H9 (cell line): ENCODE data around the gene STRIP1. TPM values are rescaled to one million over a fixed set of nuclear protein-coding genes. Genes with fewer than 3 reads are reported as not detected.

Experiments used
- DNase-seq: peaks from one replicate; pipeline ENCODE4 v3.0.0-alpha.2; 2017
- H2AFZ ChIP-seq: one replicate; pipeline ENCODE4 v1.6.1; 2013; ENCODE audit warnings: mild to moderate bottlenecking, low read length, control low read depth, moderate library complexity
- H2AK5ac ChIP-seq: 2 replicates; pipeline ENCODE4 v1.6.1; 2013; ENCODE audit warnings: low read length, control low read depth, mixed read lengths; ENCODE audit not compliant: insufficient read length
- H2BK120ac ChIP-seq: one replicate; pipeline ENCODE4 v1.6.1; 2013; ENCODE audit warnings: low read depth, mild to moderate bottlenecking, low read length, control low read depth, inconsistent platforms; ENCODE audit not compliant: poor library complexity, severe bottlenecking
- H2BK12ac ChIP-seq: 2 replicates; pipeline ENCODE4 v1.6.1; 2013; ENCODE audit warnings: low read length, control low read depth, mixed read lengths, low read depth; ENCODE audit not compliant: insufficient read length
- H2BK15ac ChIP-seq: 2 replicates; pipeline ENCODE4 v1.6.1; 2013; ENCODE audit warnings: low read depth, low read length, control low read depth
- H2BK20ac ChIP-seq: one replicate; pipeline ENCODE4 v1.6.1; 2013; ENCODE audit warnings: low read depth, mild to moderate bottlenecking, low read length, control low read depth, inconsistent platforms; ENCODE audit not compliant: poor library complexity, severe bottlenecking
- H2BK5ac ChIP-seq: 2 replicates; pipeline ENCODE4 v1.6.1; 2013; ENCODE audit warnings: low read length, control low read depth, mixed read lengths; ENCODE audit not compliant: insufficient read length
- H3K14ac ChIP-seq: 2 replicates; pipeline ENCODE4 v1.6.1; 2013; ENCODE audit warnings: low read length, control low read depth; ENCODE audit not compliant: insufficient read depth
- H3K18ac ChIP-seq: 2 replicates; pipeline ENCODE4 v1.6.1; 2013; ENCODE audit warnings: low read depth, mild to moderate bottlenecking, mixed read lengths, low read length, control low read depth; ENCODE audit not compliant: insufficient read length
- H3K23ac ChIP-seq: 2 replicates; pipeline ENCODE4 v1.6.1; 2013; ENCODE audit warnings: low read length, control low read depth, mixed read lengths, low read depth; ENCODE audit not compliant: insufficient read length
- H3K23me2 ChIP-seq: 2 replicates; pipeline ENCODE4 v1.6.1; 2013; ENCODE audit warnings: low read depth, mild to moderate bottlenecking, mixed read lengths, low read length, control low read depth; ENCODE audit not compliant: insufficient read length, poor library complexity, severe bottlenecking
- H3K27ac ChIP-seq: 2 replicates; pipeline ENCODE4 v1.5.1; 2013; ENCODE audit warnings: low read length, control low read depth, mixed read lengths, low read depth; ENCODE audit not compliant: insufficient read length
- H3K27me3 ChIP-seq: 2 replicates; pipeline ENCODE4 v1.6.1; 2013; ENCODE audit warnings: low read length, control low read depth, inconsistent platforms; ENCODE audit not compliant: insufficient read depth
- H3K4ac ChIP-seq: 2 replicates; pipeline ENCODE4 v1.6.1; 2013; ENCODE audit warnings: low read depth, mild to moderate bottlenecking, control low read depth, inconsistent platforms, low read length, moderate library complexity
- H3K4me1 ChIP-seq: 2 replicates; pipeline ENCODE4 v1.6.1; 2013; ENCODE audit warnings: low read length, control low read depth, inconsistent platforms; ENCODE audit not compliant: insufficient read depth
- H3K4me2 ChIP-seq: 2 replicates; pipeline ENCODE4 v1.6.1; 2013; ENCODE audit warnings: low read length, control low read depth, mixed read lengths; ENCODE audit not compliant: insufficient read length, insufficient read depth
- H3K56ac ChIP-seq: 2 replicates; pipeline ENCODE4 v1.6.1; 2013; ENCODE audit warnings: low read depth, mild to moderate bottlenecking, mixed read lengths, low read length, control low read depth; ENCODE audit not compliant: insufficient read length
- H3K79me1 ChIP-seq: 2 replicates; pipeline ENCODE4 v1.6.1; 2013; ENCODE audit warnings: low read depth, mild to moderate bottlenecking, moderate library complexity, low read length, control low read depth, inconsistent platforms; ENCODE audit not compliant: insufficient read depth, poor library complexity, severe bottlenecking
- H3K79me2 ChIP-seq: 2 replicates; pipeline ENCODE4 v1.6.1; 2013; ENCODE audit warnings: low read length, control low read depth, inconsistent platforms; ENCODE audit not compliant: insufficient read depth
- H3K9ac ChIP-seq: 2 replicates; pipeline ENCODE4 v1.6.1; 2013; ENCODE audit warnings: low read length, control low read depth, mixed read lengths; ENCODE audit not compliant: insufficient read length; ENCODE audit errors: extremely low read depth
- H3K9me3 ChIP-seq: one replicate; pipeline ENCODE4 v1.6.1; 2013; ENCODE audit warnings: low read depth, low read length, inconsistent platforms; ENCODE audit not compliant: control insufficient read depth
- H3T11ph ChIP-seq: one replicate; pipeline ENCODE4 v1.6.1; 2013; ENCODE audit warnings: mild to moderate bottlenecking, low read length, control low read depth, inconsistent platforms
- H4K20me1 ChIP-seq: one replicate; pipeline ENCODE4 v1.6.1; 2013; ENCODE audit not compliant: control insufficient read depth, insufficient read length, insufficient read depth
- H4K5ac ChIP-seq: 2 replicates; pipeline ENCODE4 v1.6.1; 2013; ENCODE audit warnings: low read depth, mild to moderate bottlenecking, mixed read lengths, low read length, control low read depth; ENCODE audit not compliant: insufficient read length
- H4K8ac ChIP-seq: replicated peaks from 2 replicates; pipeline ENCODE4 v1.6.1; 2013; ENCODE audit warnings: low read length, control low read depth, mixed read lengths, low read depth; ENCODE audit not compliant: insufficient read length
- H4K91ac ChIP-seq: 2 replicates; pipeline ENCODE4 v1.6.1; 2013; ENCODE audit warnings: low read depth, mild to moderate bottlenecking, moderate library complexity, mixed read lengths, low read length, control low read depth; ENCODE audit not compliant: insufficient read length
- H3K27ac Mint-ChIP-seq, 3 experiments: 2 replicates in 2 of 3; 3 replicates in 1 of 3; pipeline ENCODE4 v1.8.0; 2020 to 2021; ENCODE audit warnings: mixed read lengths in 3 of 3, mild to moderate bottlenecking in 1 of 3, moderate library complexity in 1 of 3
- H3K27me3 Mint-ChIP-seq: 2 replicates; pipeline ENCODE4 v1.8.0; 2021; ENCODE audit warnings: low read depth, mild to moderate bottlenecking, moderate library complexity, mixed read lengths
- H3K36me3 Mint-ChIP-seq, 3 experiments: 2 replicates in 2 of 3; 3 replicates in 1 of 3; pipeline ENCODE4 v1.8.0; 2020 to 2021; ENCODE audit warnings: low read depth in 3 of 3, mixed read lengths in 3 of 3; ENCODE audit not compliant: insufficient read depth in 1 of 3
- H3K4me1 Mint-ChIP-seq, 2 experiments: 2 replicates each; pipeline ENCODE4 v1.8.0; 2020; ENCODE audit warnings: mixed read lengths in 2 of 2
- H3K4me3 Mint-ChIP-seq, 2 experiments: 2 replicates in 1 of 2; 3 replicates in 1 of 2; pipeline ENCODE4 v1.8.0; 2020 to 2021; ENCODE audit warnings: mild to moderate bottlenecking in 2 of 2, mixed read lengths in 2 of 2, moderate library complexity in 1 of 2
- H3K9me3 Mint-ChIP-seq, 2 experiments: 2 replicates in 1 of 2; 3 replicates in 1 of 2; pipeline ENCODE4 v1.8.0; 2020; ENCODE audit warnings: mild to moderate bottlenecking in 2 of 2, mixed read lengths in 2 of 2, moderate library complexity in 1 of 2
- WGBS: extraction: QIAGEN DNeasy Blood & Tissue Kit; methylation state at CpG from one replicate; pipeline ENCODE4 v1.1.7; 2013; ENCODE audit warnings: missing lambda C conversion rate, low lambda C conversion rate, mixed read lengths; ENCODE audit not compliant: insufficient read length; ENCODE audit errors: extremely low coverage; 5-methylcytosine and 5-hydroxymethylcytosine counted together
- total RNA-seq: library from RNA; stranded (reverse); gene quantifications from 2 replicates; pipeline ENCODE4 v1.2.1, GENCODE V29; 2021
- TF ChIP-seq, protein P1 (sequence below): fragments of 200-600 bp; sonication (generic); conservative IDR thresholded peaks from 3 replicates; pipeline ENCODE4 v1.8.0; 2021; ENCODE audit warnings: antibody characterized with exemption, mild to moderate bottlenecking

Gene STRIP1
- total RNA-seq, 1 experiment from 2014 or later = 43.6 TPM

DNA sequence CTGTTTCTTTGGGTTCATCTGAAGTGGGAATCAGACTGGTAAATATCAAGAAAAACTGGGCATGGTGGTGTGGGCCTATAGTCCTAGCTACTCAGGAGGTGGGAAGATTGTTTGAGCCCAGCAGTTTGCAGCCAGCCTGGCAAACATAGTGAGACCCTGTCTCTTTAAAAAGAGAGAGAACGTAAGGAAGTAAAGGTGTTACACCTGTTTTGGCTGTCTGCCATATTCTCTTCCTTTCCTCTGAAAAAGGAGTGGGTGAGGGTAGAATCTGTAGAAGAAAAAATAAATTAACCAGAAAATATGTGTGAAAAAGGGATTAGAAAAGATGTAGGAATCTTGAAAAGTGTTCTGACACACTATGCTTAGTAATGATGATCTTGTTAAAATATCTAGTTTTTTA, 29.8 kb upstream of the STRIP1 start:
- Histone ChIP-seq H3K4me1 (peaks cover 14% of the 10 kb centered on the region), H4K8ac (no peak overlapping the region), H2BK5ac (no peak overlapping the region), H2AK5ac (no peak overlapping the region), H4K20me1 (no peaks in the 10 kb centered on the region), H4K91ac (no peak overlapping the region), H3K9me3 (no peaks in the 10 kb centered on the region), H3K9ac (no peak overlapping the region), H3K79me1 (no peaks in the 10 kb centered on the region), H2BK120ac (no peak overlapping the region), H3K56ac (no peak overlapping the region), H2BK20ac (no peak overlapping the region), H3K4me2 (peak overlapping the region; percentile 68), H2BK12ac (no peak overlapping the region), H3K14ac (no peak overlapping the region), H2AFZ (no peak overlapping the region), H2BK15ac (no peak overlapping the region), H3K27ac (peak overlapping the region; percentile 93), H3K23ac (no peak overlapping the region), H3K27me3 (no peaks in the 10 kb centered on the region), H4K5ac (no peak overlapping the region), H3K4ac (no peak overlapping the region), H3K18ac (no peak overlapping the region), H3K79me2 (peaks cover 9% of the 10 kb centered on the region; the same call in 1 of the 2 replicates), H3K23me2 (no peaks in the 10 kb centered on the region), H3T11ph (no peak overlapping the region)
- Mint-ChIP-seq H3K27me3 (no peaks in the 10 kb centered on the region), H3K36me3 (peaks cover 4 to 12% (median 12%) of the 10 kb centered on the region in 3 experiments; a peak in 5 of 7 replicates), H3K27ac (peak overlapping the region; percentile 75 to 95 (median 95); a peak in 6 of 7 replicates), H3K4me3 (peak overlapping the region in 1 of 2 experiments; percentile 4; a peak in 1 of 5 replicates), H3K9me3 (no peaks in the 10 kb centered on the region), H3K4me1 (peaks cover 55 to 60% of the 10 kb centered on the region in 2 experiments)
- TF ChIP-seq, protein P1, sequence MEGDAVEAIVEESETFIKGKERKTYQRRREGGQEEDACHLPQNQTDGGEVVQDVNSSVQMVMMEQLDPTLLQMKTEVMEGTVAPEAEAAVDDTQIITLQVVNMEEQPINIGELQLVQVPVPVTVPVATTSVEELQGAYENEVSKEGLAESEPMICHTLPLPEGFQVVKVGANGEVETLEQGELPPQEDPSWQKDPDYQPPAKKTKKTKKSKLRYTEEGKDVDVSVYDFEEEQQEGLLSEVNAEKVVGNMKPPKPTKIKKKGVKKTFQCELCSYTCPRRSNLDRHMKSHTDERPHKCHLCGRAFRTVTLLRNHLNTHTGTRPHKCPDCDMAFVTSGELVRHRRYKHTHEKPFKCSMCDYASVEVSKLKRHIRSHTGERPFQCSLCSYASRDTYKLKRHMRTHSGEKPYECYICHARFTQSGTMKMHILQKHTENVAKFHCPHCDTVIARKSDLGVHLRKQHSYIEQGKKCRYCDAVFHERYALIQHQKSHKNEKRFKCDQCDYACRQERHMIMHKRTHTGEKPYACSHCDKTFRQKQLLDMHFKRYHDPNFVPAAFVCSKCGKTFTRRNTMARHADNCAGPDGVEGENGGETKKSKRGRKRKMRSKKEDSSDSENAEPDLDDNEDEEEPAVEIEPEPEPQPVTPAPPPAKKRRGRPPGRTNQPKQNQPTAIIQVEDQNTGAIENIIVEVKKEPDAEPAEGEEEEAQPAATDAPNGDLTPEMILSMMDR = no peak
- DNase-seq = no peak
- WGBS = no CpG with 5 or more reads among the region's 1 CpG
